Keratinocyte (primary cell): ENCODE results near the gene CTF1. TPM values are rescaled to one million over a fixed set of nuclear protein-coding genes. Genes with fewer than 3 reads are reported as not detected.

Experiments
- DNase-seq: peaks from one replicate; pipeline ENCODE4 v3.0.0-alpha.2; 2011; ENCODE audit warnings: low read depth, missing footprints, low spot score
- FAIRE-seq: peaks from 2 replicates; lab custom pipeline; 2011; peaks lifted over from hg19 to GRCh38; lab: Jason Lieb, UNC
- H2AFZ ChIP-seq: 2 replicates; pipeline ENCODE4 v1.6.0; 2012; ENCODE audit warnings: low read length, control low read depth, inconsistent platforms; ENCODE audit not compliant: control insufficient read depth
- H3K27ac ChIP-seq: 2 replicates; pipeline ENCODE4 v1.5.1; 2011; ENCODE audit warnings: low read length; ENCODE audit not compliant: control insufficient read depth, insufficient read depth
- H3K27me3 ChIP-seq: 3 replicates; pipeline ENCODE4 v1.6.0; 2011; ENCODE audit warnings: low read length; ENCODE audit not compliant: control insufficient read depth, insufficient read depth; ENCODE audit errors: extremely low read depth
- H3K36me3 ChIP-seq, 2 experiments: 2 replicates in 1 of 2; 3 replicates in 1 of 2; pipeline ENCODE4 v1.5.1; 2011; ENCODE audit warnings: low read length in 2 of 2, mild to moderate bottlenecking in 1 of 2; ENCODE audit not compliant: control insufficient read depth in 2 of 2, insufficient read depth in 2 of 2; ENCODE audit errors: extremely low read depth in 1 of 2
- H3K4me1 ChIP-seq: 3 replicates; pipeline ENCODE4 v1.5.1; 2011; ENCODE audit warnings: low read length; ENCODE audit not compliant: control insufficient read depth, insufficient read depth; ENCODE audit errors: extremely low read depth
- H3K4me2 ChIP-seq: 3 replicates; pipeline ENCODE4 v1.6.0; 2011; ENCODE audit warnings: low read depth, low read length; ENCODE audit not compliant: control insufficient read depth, insufficient read depth; ENCODE audit errors: extremely low read depth
- H3K4me3 ChIP-seq, 3 experiments: fragments of 200-600 bp in 1 of 3; sonication (generic) in 1 of 3; 2 replicates in 2 of 3; 3 replicates in 1 of 3; pipeline ENCODE4 v1.5.1; 2011 to 2016; ENCODE audit warnings: low read length in 3 of 3, mild to moderate bottlenecking in 3 of 3, control low read depth in 2 of 3, inconsistent platforms in 1 of 3, low read depth in 1 of 3, mixed read lengths in 1 of 3, mixed run types in 1 of 3, moderate library complexity in 1 of 3; ENCODE audit not compliant: control insufficient read depth in 2 of 3, insufficient read depth in 2 of 3; ENCODE audit errors: extremely low read depth in 1 of 3
- H3K79me2 ChIP-seq: 2 replicates; pipeline ENCODE4 v1.6.0; 2012; ENCODE audit warnings: low read length; ENCODE audit not compliant: control insufficient read depth, insufficient read depth
- H3K9ac ChIP-seq: 3 replicates; pipeline ENCODE4 v1.6.0; 2011; ENCODE audit warnings: low read length; ENCODE audit not compliant: control insufficient read depth, insufficient read depth; ENCODE audit errors: extremely low read depth
- H3K9me1 ChIP-seq: 3 replicates; pipeline ENCODE4 v1.6.0; 2011; ENCODE audit warnings: low read length; ENCODE audit not compliant: control insufficient read depth, insufficient read depth; ENCODE audit errors: extremely low read depth
- H3K9me3 ChIP-seq: 2 replicates; pipeline ENCODE4 v1.5.1; 2012; ENCODE audit warnings: low read depth, low read length; ENCODE audit not compliant: control insufficient read depth
- H4K20me1 ChIP-seq: 3 replicates; pipeline ENCODE4 v1.6.0; 2011; ENCODE audit warnings: low read length; ENCODE audit not compliant: control insufficient read depth, insufficient read depth; ENCODE audit errors: extremely low read depth
- CTCF ChIP-seq, 3 experiments: IDR thresholded peaks in 1 of 3; conservative IDR thresholded peaks in 1 of 3; optimal IDR thresholded peaks in 1 of 3; 2 replicates in 2 of 3; 3 replicates in 1 of 3; pipeline versions ENCODE3 to v1.5.1; 2011; ENCODE audit warnings: low read length in 3 of 3, mild to moderate bottlenecking in 3 of 3, moderate library complexity in 2 of 3, control low read depth in 1 of 3, inconsistent platforms in 1 of 3; ENCODE audit not compliant: insufficient read depth in 2 of 3; ENCODE audit errors: extremely low read depth in 1 of 3
- EZH2 ChIP-seq: IDR thresholded peaks from one replicate; pipeline ENCODE4 v1.6.1; 2012; ENCODE audit warnings: inconsistent platforms, mild to moderate bottlenecking, low read length, moderate library complexity
- dilution Hi-C: fragments of 300-500 bp; cut with MboI; formaldehyde crosslinking; loops from one replicate; pipeline ENCODE4 v1.7.0; 2020; ENCODE audit warnings: low sequenced_read_pairs; ENCODE audit not compliant: extremely low pct_ligation_motif_present
- polyA plus RNA-seq, 5 experiments: library from polyadenylated mRNA; depleted of rRNA in 3 of 5; stranded (reverse) in 3 of 5; stranded (forward) in 1 of 5; unstranded in 1 of 5; fragments of >200 nt; gene quantifications; 1 replicate in 1 of 5; 2 replicates in 3 of 5; 3 replicates in 1 of 5; pipeline versions ENCODE4 v1.2.1 to v1.2.3, GENCODE V29; 2011 to 2012; ENCODE audit warnings: missing spikeins in 2 of 5, low read depth in 1 of 5, low replicate concordance in 1 of 5

The CTF1 gene
- polyA plus RNA-seq, 1 donor (not counting 4 experiments of a cell fraction or from before 2014, with no cell fraction given): 2.1 TPM

- Histone ChIP-seq H3K36me3 (peaks cover 10 to 14% of the 10 kb centered on the region in 2 experiments), H3K27ac (no peak overlapping the region), H3K9me3 (no peaks in the 10 kb centered on the region), H3K4me2 (no peak overlapping the region), H4K20me1 (no peaks in the 10 kb centered on the region), H3K9me1 (no peaks in the 10 kb centered on the region), H3K4me3 (no peak overlapping the region), H3K4me1 (peaks cover 3% of the 10 kb centered on the region), H3K79me2 (peaks cover 4% of the 10 kb centered on the region), H3K27me3 (no peaks in the 10 kb centered on the region), H3K9ac (no peak overlapping the region), H2AFZ (no peak overlapping the region)
- no peak for FAIRE-seq
- dilution Hi-C loops: loop anchor here (25.0 kb wide), 1 partner anchor 101 kb away; the partner anchor contains the start of gene ZNF629
- DNase-seq: no peak
- TF ChIP-seq CTCF (optimal IDR thresholded peaks at IDR 0.05 in 1 of 3, IDR thresholded peaks at IDR 0.05 in 1 of 3, conservative IDR thresholded peaks at IDR 0.05 in 1 of 3; ENCODE audit: extremely low read depth in 1 of 3, insufficient read depth in 2 of 3, low read length in 3 of 3): no peak
- TF ChIP-seq EZH2: no peak
Measured at GRCh38 chr16:30887927-30888326, 8.5 kb upstream of the CTF1 start.

GRCh38 chr16:30888856-30889499 is 7.4 kb upstream of the CTF1 start:
- no peak overlapping the region for H3K27ac ChIP-seq
- H3K36me3 ChIP-seq: peaks cover 10 to 12% of the 10 kb centered on the region in 2 experiments
- DNase-seq: no peak
- dilution Hi-C loops: loop anchor here (25.0 kb wide), 1 partner anchor 102 kb away; the partner anchor contains the start of gene ZNF629
- H3K9me1 ChIP-seq: no peaks in the 10 kb centered on the region
- H3K27me3 ChIP-seq: no peaks in the 10 kb centered on the region
- no peak for FAIRE-seq
- no peak overlapping the region for H3K4me2 ChIP-seq
- peaks cover 10% of the 10 kb centered on the region for H3K79me2 ChIP-seq
- H3K9me3 ChIP-seq: no peaks in the 10 kb centered on the region
- no peaks in the 10 kb centered on the region for H4K20me1 ChIP-seq
- H2AFZ ChIP-seq: no peak overlapping the region
- TF ChIP-seq EZH2: no peak
- no peak for TF ChIP-seq CTCF (optimal IDR thresholded peaks at IDR 0.05 in 1 of 3, IDR thresholded peaks at IDR 0.05 in 1 of 3, conservative IDR thresholded peaks at IDR 0.05 in 1 of 3; ENCODE audit: extremely low read depth in 1 of 3, insufficient read depth in 2 of 3, low read length in 3 of 3)
- H3K9ac ChIP-seq: no peak overlapping the region
- H3K4me1 ChIP-seq: peaks cover 9% of the 10 kb centered on the region
- H3K4me3 ChIP-seq: no peak overlapping the region
